GM12878 (cell line): Measurements from ENCODE around the gene CCNJ. TPM values are rescaled to one million over a fixed set of nuclear protein-coding genes. Genes with fewer than 3 reads are reported as not detected.
"Not testable (repeated sequence)": the region's sequence is repeated elsewhere in the genome, so short reads cannot be mapped to it uniquely, and the experiment has no call there.

Experiments
- ATAC-seq: fragments of 200-7000 bp; cut with Tn5 transposase; 3 replicates; pipeline ENCODE4 v1.9.1; 2020; ENCODE audit warnings: mild to moderate bottlenecking, moderate library complexity
- BruUV-seq: library from RNA; stranded (reverse); fragments of 400-500 nt; replicated peaks from 2 replicates; lab custom pipeline; 2021; lab: Mats Ljungman, UMichigan
- CTCF ChIA-PET: fragments of 300-600 bp; sonication (Branson Sonifier 250); formaldehyde crosslinking; extraction: SDS; loops from one replicate; lab custom pipeline; 2021; ENCODE audit warnings: inconsistent platforms; lab: Yijun Ruan, JAX
- POLR2A ChIA-PET: fragments of 350-600 bp; formaldehyde crosslinking; extraction: SDS; loops from one replicate; lab custom pipeline; 2021; ENCODE audit warnings: inconsistent platforms; lab: Charles Lee
- RAD21 ChIA-PET: fragments of 300-600 bp; sonication (Branson Sonifier 250); formaldehyde crosslinking; loops from one replicate; lab custom pipeline; 2023; ENCODE audit warnings: antibody characterized with exemption; ENCODE audit not compliant: unreplicated experiment; lab: Charles Lee
- SMC1A ChIA-PET: fragments of 300-600 bp; sonication (Branson Sonifier 250); formaldehyde crosslinking; loops from one replicate; lab custom pipeline; 2023; ENCODE audit not compliant: unreplicated experiment, uncharacterized antibody; lab: Charles Lee
- DNase-seq: peaks from one replicate; pipeline ENCODE4 v3.0.0-alpha.2; 2011; ENCODE audit warnings: low read depth, low spot score
- FAIRE-seq: peaks from 3 replicates; lab custom pipeline; 2011; peaks lifted over from hg19 to GRCh38; lab: Jason Lieb, UNC
- H2AFZ ChIP-seq: 2 replicates; pipeline ENCODE4 v1.6.0; 2011; ENCODE audit warnings: low read depth, low read length, control low read depth; ENCODE audit not compliant: control insufficient read depth
- H3K27ac ChIP-seq: 2 replicates; pipeline ENCODE4 v1.5.1; 2011; ENCODE audit warnings: control low read depth; ENCODE audit not compliant: control insufficient read depth, insufficient read depth
- H3K27me3 ChIP-seq, 2 experiments: replicated peaks in 1 of 2; 2 replicates each; pipeline versions ENCODE4 v1.6.0 to v1.6.1; 2011; ENCODE audit warnings: low read length in 1 of 2; ENCODE audit not compliant: control insufficient read depth in 2 of 2, insufficient read depth in 2 of 2
- H3K36me3 ChIP-seq, 2 experiments: 2 replicates each; pipeline ENCODE4 v1.5.1; 2011; ENCODE audit warnings: low read length in 1 of 2; ENCODE audit not compliant: control insufficient read depth in 2 of 2, insufficient read depth in 2 of 2
- H3K4me1 ChIP-seq: 2 replicates; pipeline ENCODE4 v1.6.1; 2011; ENCODE audit warnings: mild to moderate bottlenecking, low read length, moderate library complexity, mixed read lengths; ENCODE audit not compliant: control insufficient read depth, insufficient read depth
- H3K4me2 ChIP-seq: 2 replicates; pipeline ENCODE4 v1.6.0; 2011; ENCODE audit warnings: control low read depth; ENCODE audit not compliant: control insufficient read depth, insufficient read depth
- H3K4me3 ChIP-seq: fragments of 200-600 bp; sonication (generic); 2 replicates; pipeline ENCODE4 v1.5.1; 2016
- H3K79me2 ChIP-seq: 2 replicates; pipeline ENCODE4 v1.6.0; 2011; ENCODE audit warnings: low read length; ENCODE audit not compliant: control insufficient read depth, insufficient read depth
- H3K9ac ChIP-seq: 2 replicates; pipeline ENCODE4 v1.8.0; 2011; ENCODE audit warnings: low read length, control low read depth, mixed read lengths; ENCODE audit not compliant: control insufficient read depth, insufficient read depth
- H3K9me3 ChIP-seq: replicated peaks from 3 replicates; pipeline ENCODE4 v1.5.1; 2011; ENCODE audit warnings: mild to moderate bottlenecking, low read length; ENCODE audit not compliant: control insufficient read depth, insufficient read depth
- H4K20me1 ChIP-seq: 2 replicates; pipeline ENCODE4 v1.6.0; 2011; ENCODE audit not compliant: control insufficient read depth, insufficient read depth
- CTCF ChIP-seq, 3 experiments: IDR thresholded peaks in 2 of 3; conservative IDR thresholded peaks in 1 of 3; 2 replicates each; pipeline ENCODE4 v1.5.1; 2011; ENCODE audit warnings: low read depth in 3 of 3, low read length in 3 of 3, mild to moderate bottlenecking in 3 of 3, control low read depth in 2 of 3, moderate library complexity in 2 of 3, inconsistent platforms in 1 of 3, mixed read lengths in 1 of 3; ENCODE audit not compliant: control insufficient read depth in 2 of 3, insufficient read depth in 1 of 3; ENCODE audit errors: extremely low read depth in 1 of 3
- HDAC2 ChIP-seq: fragments of 200-600 bp; sonication (generic); IDR thresholded peaks from 2 replicates; pipeline ENCODE4 v1.6.1; 2017
- NRF1 ChIP-seq: conservative IDR thresholded peaks from 2 replicates; pipeline ENCODE4 v1.6.1; 2011; ENCODE audit warnings: mild to moderate bottlenecking, low read depth, low read length, improper control_type of control experiment
- TBL1XR1 ChIP-seq: IDR thresholded peaks from 2 replicates; pipeline ENCODE4 v1.6.1; 2012; ENCODE audit warnings: low read depth, low read length, improper control_type of control experiment
- WGBS: methylation state at CpG from one replicate; pipeline ENCODE4 v1.1.6; 2016; ENCODE audit warnings: low lambda C conversion rate; ENCODE audit not compliant: insufficient replicate concordance, insufficient coverage; ENCODE audit errors: missing lambda C conversion rate; 5-methylcytosine and 5-hydroxymethylcytosine counted together
- in situ Hi-C: fragments of 300-500 bp; cut with MboI; formaldehyde crosslinking; loops from 9 replicates; pipeline ENCODE4 v1.14.3; 2018; ENCODE audit warnings: mixed read lengths
- intact Hi-C: fragments of 100-400 bp; cut with micrococcal nuclease; formaldehyde crosslinking; loops from one replicate; pipeline ENCODE4 v1.14.2; 2022; ENCODE audit not compliant: unreplicated experiment
- polyA plus RNA-seq, 11 experiments: library from polyadenylated mRNA; depleted of rRNA in 4 of 11; unstranded in 6 of 11; stranded (reverse) in 5 of 11; fragments of >200 nt; fragmentation: Nextera tagmentation in 4 of 11; fragmentation: Illumina TruSeq in 1 of 11; extraction: Ambion mirVana in 4 of 11; extraction: Trizol in 1 of 11; gene quantifications; 1 replicate in 1 of 11; 2 replicates in 10 of 11; pipeline versions ENCODE4 v1.2.1 to v1.2.3, GENCODE V29; 2011 to 2016; ENCODE audit warnings: inconsistent platforms in 2 of 11, missing spikeins in 2 of 11, low read depth in 1 of 11
- total RNA-seq, 4 experiments: library from RNA; depleted of rRNA in 3 of 4; stranded (reverse); fragments of >200 nt in 3 of 4; fragmentation: Illumina TruSeq in 1 of 4; extraction: Trizol in 1 of 4; gene quantifications; 2 replicates each; pipeline versions ENCODE4 v1.2.1 to v1.2.3, GENCODE V29; 2013 to 2021

Gene CCNJ
- total and polyA plus RNA-seq, 10 of the 15 experiments (the other 5 are each of a cell fraction or from before 2014, with no cell fraction given): 0.56 to 8.8 (median 6.6) TPM

GRCh38 chr10:96047004-96047649, 3.7 kb downstream of the CCNJ start:
- no peak overlapping the region for H2AFZ ChIP-seq
- H3K4me1 ChIP-seq: peaks cover 11% of the 10 kb centered on the region
- no peaks in the 10 kb centered on the region for H4K20me1 ChIP-seq
- ChIA-PET RAD21 (interaction anchor here (0.8 to 1.5 kb wide), 8 partner anchors 8 to 246 kb away, joined by 3 to 6 read pairs (median 3); no protein-coding TSS in a partner anchor), SMC1A (interaction anchor here (0.8 to 2.6 kb wide), 11 partner anchors 9 to 247 kb away, joined by 3 to 7 read pairs (median 4); partner anchors contain the start of gene ZNF518A), CTCF (interaction anchor here (0.5 to 1.9 kb wide), 22 partner anchors 8 to 294 kb away, joined by 3 to 11 read pairs (median 3); partner anchors contain the start of gene ZNF518A), POLR2A (interaction anchor here (0.7 kb wide), 1 partner anchor 85 kb away, joined by 3 read pairs; no protein-coding TSS in a partner anchor)
- WGBS: 94% methylated on average over 4 of the region's 4 CpGs
- no peak overlapping the region for H3K9ac ChIP-seq
- intact Hi-C loops: loop anchor here (2.0 to 10.0 kb wide), 3 partner anchors 42 to 248 kb away; partner anchors contain the start of gene ZNF518A
- FAIRE-seq (no peak), ATAC-seq (no peak), DNase-seq (no peak)
- H3K27ac ChIP-seq: no peak overlapping the region
- no peaks in the 10 kb centered on the region for H3K27me3 ChIP-seq
- TF ChIP-seq TBL1XR1 (no peak), CTCF (IDR thresholded peaks at IDR 0.05 in 2 of 3, conservative IDR thresholded peaks at IDR 0.05 in 1 of 3; ENCODE audit: control insufficient read depth in 2 of 3, extremely low read depth in 1 of 3, insufficient read depth in 1 of 3, low read depth in 3 of 3, low read length in 3 of 3) (peak; percentile 8 to 41 (median 18); a peak in 1 of 6 replicates), NRF1 (no peak), HDAC2 (no peak)
- H3K4me3 ChIP-seq: no peak overlapping the region
- in situ Hi-C loops: no loop called here
- BruUV-seq: no TSS peak
- H3K9me3 ChIP-seq: no peaks in the 10 kb centered on the region
- peaks cover 55% of the 10 kb centered on the region for H3K79me2 ChIP-seq
- peaks cover 0 to 2% of the 10 kb centered on the region in 2 experiments; a peak in 2 of 4 replicates for H3K36me3 ChIP-seq
- H3K4me2 ChIP-seq: no peak overlapping the region

GRCh38 chr10:96047925-96048324, 4.5 kb downstream of the CCNJ start:
- ATAC-seq: not testable (repeated sequence)

More at GRCh38 chr10:96047925-96048324, 4.5 kb downstream of the CCNJ start:
- POLR2A ChIA-PET: interaction anchor here (0.7 kb wide), 1 partner anchor 84 kb away, joined by 3 read pairs; no protein-coding TSS in a partner anchor
- H3K9me3 ChIP-seq, H3K36me3 ChIP-seq, H2AFZ ChIP-seq, H3K4me1 ChIP-seq, DNase-seq, BruUV-seq, H3K27ac ChIP-seq, H3K4me3 ChIP-seq, H3K4me2 ChIP-seq, H3K9ac ChIP-seq, H3K27me3 ChIP-seq, FAIRE-seq, H4K20me1 ChIP-seq, in situ Hi-C loops: not testable (repeated sequence)
- peaks cover 54% of the 10 kb centered on the region for H3K79me2 ChIP-seq
- CTCF ChIA-PET: interaction anchor here (1.2 to 1.9 kb wide), 9 partner anchors 9 to 293 kb away, joined by 3 to 11 read pairs (median 3); no protein-coding TSS in a partner anchor
- intact Hi-C loops: loop anchor here (2.0 to 10.0 kb wide), 3 partner anchors 41 to 247 kb away; partner anchors contain the start of gene ZNF518A
- 100% methylated on average over 2 of the region's 3 CpGs for WGBS
- RAD21 ChIA-PET: interaction anchor here (1.3 to 1.5 kb wide), 3 partner anchors 31 to 245 kb away, joined by 3 to 6 read pairs (median 5); no protein-coding TSS in a partner anchor
- SMC1A ChIA-PET: interaction anchor here (1.3 to 2.6 kb wide), 6 partner anchors 31 to 89 kb away, joined by 3 to 7 read pairs (median 4); partner anchors contain the start of gene ZNF518A
